Activated CD8-positive, alpha-beta memory T cell treated with anti-CD3 and anti-CD28 coated beads, Interleukin-2, amount 50 U/mL, for 48 hours (primary cell): ENCODE results near the gene IBSP.

Experiments
- DNase-seq: peaks from one replicate; pipeline ENCODE4 v3.0.0-alpha.2; 2020

Gene IBSP, protein sequence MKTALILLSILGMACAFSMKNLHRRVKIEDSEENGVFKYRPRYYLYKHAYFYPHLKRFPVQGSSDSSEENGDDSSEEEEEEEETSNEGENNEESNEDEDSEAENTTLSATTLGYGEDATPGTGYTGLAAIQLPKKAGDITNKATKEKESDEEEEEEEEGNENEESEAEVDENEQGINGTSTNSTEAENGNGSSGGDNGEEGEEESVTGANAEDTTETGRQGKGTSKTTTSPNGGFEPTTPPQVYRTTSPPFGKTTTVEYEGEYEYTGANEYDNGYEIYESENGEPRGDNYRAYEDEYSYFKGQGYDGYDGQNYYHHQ

DNA sequence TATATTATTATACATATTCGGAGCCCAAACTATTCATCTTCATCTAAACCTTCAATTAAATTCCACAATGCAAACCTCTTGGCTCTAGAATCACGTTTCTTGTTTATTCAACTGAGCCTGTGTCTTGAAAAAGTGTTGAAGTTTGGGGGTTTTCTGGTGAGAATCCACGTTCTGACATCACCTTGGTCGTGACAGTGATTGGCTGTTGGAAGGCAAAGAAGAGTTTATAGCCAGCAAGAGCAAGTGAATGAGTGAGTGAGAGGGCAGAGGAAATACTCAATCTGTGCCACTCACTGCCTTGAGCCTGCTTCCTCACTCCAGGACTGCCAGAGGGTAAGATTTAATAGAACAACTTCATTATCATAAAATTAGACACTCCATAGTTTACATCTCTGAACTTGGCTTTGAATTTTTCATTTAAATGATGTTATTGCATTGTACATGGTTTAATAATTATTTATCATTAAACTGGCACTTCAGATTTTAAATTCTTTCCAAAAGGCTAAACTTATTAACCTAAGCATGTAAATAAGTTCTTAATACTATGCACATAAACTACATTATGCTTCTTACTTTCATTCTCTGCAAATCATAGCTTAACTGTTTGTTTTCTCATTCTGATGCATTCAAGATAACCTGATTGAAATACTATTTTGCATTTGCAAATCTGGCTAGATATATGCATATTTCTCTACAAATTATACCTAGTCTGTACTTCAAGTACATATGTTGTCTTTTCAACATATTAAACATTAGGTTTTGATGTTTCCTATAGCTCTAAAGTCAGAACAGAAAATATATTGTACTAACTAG lies at the start of gene IBSP:
Gene IBSP, plus strand, starts transcription at position 254 of the 813 bp plus-strand sequence. CDS start 2,808 bp downstream, outside the sequence.
- no peak for DNase-seq

DNA sequence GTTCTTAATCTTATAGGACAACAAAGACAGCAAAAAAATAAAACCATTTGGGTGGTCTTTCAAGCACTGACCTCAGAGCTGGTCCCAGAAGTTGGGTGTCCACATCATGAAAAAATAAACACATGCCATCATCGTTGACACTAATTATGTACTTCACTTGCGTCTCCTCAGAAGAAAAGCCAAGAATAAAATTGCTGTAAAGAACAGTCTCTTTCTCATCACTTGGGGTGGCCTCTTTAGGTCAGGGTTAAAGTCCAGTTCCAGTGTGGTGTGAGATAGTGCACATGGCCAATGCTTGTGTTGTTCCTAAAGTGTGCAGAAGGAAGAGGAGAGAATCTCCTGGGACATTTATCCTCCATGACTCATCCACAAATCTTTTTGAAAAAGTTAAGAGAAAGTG lies 49.5 kb upstream of the IBSP start:
- no peak for DNase-seq

DNA sequence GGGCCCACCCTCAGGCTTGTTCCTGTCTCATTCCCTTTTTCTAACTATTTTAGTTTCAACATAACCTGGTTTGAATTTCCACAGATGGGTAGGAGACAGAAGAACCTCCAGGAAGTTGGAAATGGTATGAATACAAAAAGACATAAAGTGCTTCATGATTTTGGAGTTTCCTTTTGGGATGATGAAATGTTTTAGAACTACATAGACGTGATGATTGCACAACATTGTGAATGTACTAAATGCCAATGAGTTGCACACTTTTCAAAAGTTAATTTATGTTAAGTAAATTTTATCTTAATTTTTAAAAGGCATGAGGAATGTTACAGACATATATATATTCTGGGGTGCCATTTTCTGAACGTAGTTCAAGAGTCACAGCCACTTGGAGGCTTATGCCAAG lies 41.1 kb upstream of the IBSP start:
- DNase-seq = no peak

DNA sequence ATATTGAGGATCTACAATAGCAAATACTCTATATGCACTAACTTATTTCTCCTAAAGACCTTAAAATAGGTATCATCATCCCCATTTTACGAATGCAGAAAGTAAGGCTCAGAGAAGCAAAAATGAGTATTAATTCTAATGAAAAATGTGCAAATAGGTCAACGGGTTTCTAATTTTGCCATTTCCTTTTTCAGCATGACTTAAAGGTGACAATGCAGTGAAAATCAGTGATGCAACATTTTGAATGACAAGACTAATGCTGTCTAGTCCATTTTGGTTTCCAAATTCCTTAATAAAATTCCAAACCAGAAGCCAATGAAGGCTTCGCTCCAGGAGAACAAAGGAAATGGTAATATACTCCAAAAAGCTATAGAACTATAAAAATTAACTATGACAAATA lies 37.0 kb upstream of the IBSP start:
- DNase-seq = no peak

DNA sequence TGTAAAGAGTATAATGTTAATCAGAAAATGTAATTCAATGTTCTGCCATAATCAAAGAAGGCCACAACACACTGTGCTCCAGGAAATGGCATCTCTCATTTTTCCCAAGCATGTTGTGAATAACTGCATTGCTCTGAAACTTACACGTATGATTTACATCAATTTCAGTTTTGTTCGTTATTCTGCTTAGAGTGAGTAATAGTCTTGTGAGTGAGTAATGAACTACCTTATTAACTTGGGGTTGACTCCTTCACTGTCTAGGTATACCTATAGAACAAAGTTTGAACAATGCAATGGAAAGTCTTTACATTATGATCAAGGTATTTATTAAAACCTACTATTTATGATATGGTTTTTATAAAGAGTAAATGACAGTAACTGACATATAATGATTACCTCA lies 17.8 kb upstream of the IBSP start:
- no peak for DNase-seq

DNA sequence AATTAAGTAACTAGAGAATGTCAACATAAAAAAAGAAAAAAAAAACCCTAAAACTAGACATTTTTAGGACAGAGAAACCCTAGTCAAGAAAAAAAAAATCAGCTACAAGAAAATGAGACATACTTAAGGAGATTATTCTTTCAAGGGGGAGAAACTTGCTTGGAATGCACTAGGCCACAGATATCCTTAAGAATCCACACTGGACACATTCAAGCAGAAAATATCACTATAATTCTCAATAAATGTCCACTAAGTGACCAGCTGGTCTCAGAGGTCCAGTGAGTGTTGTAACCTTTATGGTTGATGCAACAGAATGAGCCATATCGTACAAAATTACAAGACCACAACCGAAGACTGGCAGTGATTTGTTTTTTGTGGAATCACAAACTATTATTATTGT lies 15.6 kb upstream of the IBSP start:
- no peak for DNase-seq

DNA sequence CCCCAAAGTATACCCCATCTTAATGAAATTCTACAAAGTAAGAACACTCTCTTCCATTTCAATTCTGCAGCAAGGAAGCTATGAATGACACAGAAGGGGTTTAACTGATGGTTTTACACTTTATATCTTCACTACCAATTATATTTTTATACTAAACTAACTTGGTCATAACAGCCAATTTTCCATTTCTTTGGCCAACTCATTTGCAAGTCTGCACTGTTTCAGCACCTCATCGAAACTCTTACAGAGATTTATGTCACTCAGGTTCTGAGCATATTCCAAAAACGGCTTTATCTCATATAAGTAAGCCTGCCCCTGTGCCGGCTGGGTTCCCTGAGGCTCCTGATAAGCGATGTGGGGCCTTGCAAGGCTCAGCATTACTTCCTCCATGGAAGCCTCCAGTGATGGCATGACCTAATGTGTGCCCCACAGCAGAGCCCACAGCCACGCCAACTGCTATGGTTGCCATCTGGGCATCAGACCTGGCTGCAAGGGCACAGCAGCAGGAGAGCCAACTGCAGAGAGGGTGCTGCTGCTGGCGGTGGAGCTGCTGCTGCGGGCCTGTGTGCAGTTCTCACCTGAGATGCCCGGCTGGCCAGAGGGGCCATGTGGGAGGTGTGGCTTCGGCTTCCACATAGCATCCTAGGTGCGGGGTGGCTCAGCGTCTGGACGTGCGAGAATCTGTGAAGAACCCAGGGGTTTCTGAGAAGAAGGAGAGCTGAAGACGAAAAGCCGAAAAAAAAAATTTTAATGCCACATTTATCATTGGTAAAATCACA lies 13.4 kb upstream of the IBSP start:
- DNase-seq = no peak

DNA sequence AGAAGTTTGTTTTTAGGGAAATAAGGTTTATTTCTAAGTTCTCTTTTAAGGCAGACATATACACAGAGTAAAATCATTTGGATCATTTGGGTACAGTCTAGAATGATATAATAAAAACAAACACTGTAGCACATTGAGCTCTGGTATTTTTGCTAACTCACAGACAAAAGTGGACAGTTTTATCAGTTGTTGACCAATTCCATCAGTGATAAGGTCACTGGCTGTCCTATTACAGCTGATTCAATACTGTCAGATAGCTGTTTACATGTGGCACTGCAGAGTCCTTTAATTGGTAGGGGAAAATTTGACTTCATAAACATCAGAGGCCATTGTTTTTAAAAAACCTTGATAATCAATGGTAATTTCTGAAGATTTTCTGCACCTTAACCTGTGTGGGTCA lies 3.5 kb downstream of the IBSP start:
- DNase-seq = no peak

DNA sequence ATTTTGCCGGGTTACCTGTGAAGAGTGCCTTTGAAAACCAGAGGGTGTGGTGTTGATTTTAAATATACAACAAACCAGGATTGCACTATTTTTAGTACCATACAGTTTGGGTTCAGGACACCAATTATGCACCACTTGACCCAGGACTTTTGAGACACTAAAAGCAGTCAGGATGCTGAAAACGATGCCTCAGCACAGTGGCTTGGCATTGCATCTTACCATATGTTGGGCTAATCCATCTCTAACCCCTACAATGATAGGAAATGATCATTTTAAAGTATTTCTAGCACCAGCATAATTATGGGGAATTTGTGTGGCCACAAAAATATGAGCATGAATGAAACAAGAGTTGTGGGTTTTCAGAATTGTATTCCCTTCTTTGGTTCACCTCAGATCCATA lies 4.1 kb downstream of the IBSP start:
- no peak for DNase-seq

DNA sequence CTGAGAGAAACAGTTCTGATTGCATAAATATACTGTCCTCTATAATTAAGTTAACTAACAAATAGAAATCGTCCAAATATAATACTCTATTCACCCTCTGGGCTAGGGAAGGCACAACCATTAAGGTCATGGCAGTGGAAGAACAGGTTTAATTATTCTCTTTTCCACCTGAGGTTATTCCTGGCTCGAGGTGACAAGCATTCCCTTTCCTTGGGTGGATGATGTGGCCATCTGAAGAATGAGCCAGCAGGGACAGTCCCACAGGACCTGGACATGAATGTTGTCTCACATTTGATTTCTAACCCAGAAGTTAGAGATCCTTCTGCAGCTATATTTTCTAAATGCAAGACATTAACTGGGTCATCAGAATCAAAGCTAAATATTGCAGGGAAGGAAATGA lies 5.5 kb downstream of the IBSP start:
- DNase-seq = no peak

DNA sequence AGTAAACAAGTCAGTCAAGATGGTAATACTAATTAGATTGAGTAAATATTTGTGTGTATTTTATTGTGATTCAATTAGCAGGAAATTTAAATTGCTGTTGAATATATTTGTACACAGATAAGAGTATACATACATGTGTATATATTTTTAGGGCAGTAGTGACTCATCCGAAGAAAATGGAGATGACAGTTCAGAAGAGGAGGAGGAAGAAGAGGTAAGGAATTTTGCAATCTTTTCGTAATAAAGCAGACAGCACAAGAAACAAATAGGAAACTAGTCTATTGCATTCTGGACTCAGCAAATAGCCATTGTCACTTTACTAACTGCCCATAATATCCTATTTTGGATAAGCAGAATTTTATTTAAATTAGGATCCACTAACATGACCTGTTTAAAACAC lies 6.6 kb downstream of the IBSP start:
- DNase-seq = no peak

DNA sequence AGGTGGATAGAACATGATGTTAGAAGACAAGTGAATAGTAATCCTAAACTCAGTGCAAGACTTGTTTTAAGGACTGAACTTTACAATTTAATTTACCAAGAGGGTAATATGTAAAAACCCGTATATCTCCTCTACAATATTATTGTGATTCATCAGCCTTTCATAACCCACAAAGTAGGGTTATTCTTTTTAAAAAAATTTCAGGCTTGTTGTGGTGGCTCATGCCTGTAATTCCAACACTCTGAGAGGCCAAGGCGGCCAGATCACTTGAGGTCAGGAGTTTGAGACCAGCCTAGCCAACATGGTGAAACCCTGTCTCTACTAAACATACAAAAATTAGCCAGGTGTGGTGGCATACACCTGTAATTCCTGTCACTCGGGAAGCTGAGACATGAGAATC lies 7.2 kb downstream of the IBSP start:
- DNase-seq = no peak

DNA sequence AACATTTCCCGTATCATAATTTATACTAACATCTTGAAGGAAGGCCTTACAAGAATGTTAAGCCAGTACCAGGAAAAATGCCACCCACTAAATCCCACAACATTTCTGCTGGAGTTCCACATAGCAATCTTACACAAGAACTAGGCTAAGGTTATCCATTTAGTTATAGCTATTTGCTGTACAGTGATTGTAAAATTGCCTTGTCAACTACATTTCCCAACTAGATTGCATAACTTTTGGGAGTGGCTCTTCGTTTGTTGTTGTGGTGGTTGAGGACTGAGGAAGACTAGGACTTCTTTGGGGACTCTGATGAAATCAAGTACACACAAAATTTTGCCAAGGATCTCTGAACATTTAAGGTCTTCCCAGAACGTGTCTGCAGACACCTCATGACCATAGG lies 8.0 kb downstream of the IBSP start:
- no peak for DNase-seq

DNA sequence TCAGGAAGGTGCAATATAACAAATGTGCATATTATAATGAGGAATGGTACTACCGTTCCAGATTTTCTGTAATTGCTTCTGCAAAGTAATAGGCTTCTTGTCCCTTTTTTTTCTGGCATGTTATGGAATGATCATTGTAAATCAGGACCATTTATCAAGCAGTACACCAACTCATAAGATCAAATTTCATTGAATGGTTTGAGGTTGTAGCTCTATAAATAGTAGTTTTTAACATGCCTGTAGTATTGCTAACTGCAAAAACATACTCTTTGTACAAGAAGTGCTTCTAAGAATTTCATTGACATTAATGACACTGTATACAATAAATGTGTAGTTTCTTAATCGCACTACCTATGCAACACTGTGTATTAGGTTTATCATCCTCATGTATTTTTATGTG lies 12.6 kb downstream of the IBSP start:
- DNase-seq = no peak

DNA sequence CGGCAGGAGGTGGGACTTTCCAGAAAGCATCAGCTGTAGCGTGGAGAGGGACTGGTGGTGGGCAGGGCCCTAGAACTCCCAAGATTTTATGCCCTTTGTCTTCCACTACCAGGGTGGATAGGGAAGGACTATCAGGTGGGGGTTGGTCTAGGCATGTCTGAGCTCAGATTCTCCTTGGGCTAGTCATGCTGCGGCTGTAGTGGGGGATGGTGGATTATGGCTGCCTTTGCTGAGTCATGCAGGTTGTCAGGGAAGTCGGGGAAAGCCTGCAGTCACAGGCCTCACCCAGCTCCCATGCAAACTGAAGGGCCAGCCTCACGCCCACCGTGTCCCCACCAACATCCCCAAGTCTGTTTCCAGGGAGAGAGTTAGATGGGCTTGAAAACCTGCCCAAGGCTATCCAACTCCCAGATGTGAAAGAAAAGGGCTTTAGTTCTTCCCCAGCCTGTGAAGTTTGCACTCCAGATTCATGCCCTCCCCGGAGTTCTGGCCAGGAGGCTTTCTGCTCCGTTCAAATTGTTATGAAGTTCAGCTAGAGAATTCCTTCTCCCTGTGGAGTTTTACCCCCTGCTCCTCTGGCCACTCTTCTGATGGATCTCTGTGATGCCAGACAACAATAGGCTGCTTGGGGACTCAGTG lies 20.0 kb downstream of the IBSP start:
- no peak for DNase-seq

DNA sequence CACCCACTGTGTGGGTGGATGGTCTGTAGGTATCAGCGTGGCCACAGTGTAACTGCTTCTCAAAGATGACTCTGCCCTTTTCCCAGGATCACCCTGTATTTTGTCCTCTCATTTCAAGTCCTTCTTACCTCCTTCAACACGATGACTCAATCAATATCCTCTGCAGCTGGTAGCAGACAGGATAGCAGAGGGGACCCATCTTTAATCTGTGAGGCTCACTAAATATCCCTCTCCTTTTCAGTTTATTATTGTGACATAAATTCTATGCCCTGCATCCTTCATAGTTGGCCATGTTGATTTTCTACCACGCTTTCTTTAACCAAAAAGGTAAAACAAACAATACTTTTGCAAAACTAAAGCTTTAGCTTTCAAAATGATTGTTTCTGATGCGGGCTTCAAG lies 23.8 kb downstream of the IBSP start:
- no peak for DNase-seq

DNA sequence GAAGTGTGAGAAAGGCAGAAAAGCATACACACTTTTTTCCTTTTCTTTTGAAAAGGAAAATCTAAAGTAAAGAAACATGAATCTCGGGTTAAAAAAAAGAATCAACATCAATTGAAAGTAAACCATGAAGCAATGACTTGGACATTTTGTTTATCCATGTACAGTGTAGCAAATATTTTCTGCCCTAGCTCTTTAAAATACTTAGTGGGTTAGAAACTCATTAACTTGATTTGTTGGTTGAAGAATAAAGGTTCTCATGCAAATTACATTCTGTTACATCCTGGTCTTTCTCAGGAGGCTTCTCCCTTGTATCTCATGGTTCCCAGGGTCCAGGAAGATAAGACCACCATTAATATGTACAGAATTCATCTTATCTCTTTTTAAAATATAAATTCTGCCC lies 24.4 kb downstream of the IBSP start:
- no peak for DNase-seq

DNA sequence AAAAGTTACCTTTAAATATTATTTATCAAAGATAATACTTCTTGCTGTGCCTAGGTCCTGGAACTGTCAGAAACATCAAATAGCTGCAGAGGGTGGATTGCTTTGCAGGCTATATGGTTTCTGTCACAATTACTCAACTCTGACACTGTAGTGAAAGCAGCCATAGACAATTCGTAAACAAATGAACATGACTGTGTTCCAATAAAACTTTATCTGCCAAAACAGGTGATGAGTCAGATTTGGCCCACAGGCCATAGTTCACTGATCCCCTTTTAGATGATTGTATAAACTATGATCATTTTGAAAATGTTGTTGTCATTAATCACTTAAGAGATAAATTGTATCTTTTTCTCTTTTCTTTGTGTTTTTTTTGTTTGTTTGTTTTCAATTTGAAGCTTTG lies 25.0 kb downstream of the IBSP start:
- no peak for DNase-seq

DNA sequence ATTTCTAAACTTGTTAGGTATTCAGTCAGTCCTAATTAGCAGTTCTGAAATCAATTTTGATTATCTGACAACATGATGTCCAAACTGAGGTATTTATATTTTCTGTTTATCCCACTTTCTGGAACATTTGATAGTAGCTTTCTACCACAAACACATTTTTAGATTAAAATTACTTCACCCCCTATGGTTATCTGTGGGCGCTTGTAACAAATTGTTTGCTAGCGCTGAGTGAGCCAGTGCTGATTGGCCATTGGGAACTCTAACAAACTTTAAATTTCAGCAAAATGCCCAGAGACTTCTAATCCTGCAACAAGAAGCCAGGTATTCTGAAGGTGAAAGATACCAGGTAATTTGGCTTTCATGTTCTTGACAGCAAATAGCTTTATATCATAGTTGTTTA lies 33.3 kb downstream of the IBSP start, which contains the start of gene MEPE:
Gene MEPE, plus strand, starts transcription at position 301 of the 400 bp plus-strand sequence. CDS start 1,746 bp downstream, outside the sequence.
- DNase-seq = no peak

DNA sequence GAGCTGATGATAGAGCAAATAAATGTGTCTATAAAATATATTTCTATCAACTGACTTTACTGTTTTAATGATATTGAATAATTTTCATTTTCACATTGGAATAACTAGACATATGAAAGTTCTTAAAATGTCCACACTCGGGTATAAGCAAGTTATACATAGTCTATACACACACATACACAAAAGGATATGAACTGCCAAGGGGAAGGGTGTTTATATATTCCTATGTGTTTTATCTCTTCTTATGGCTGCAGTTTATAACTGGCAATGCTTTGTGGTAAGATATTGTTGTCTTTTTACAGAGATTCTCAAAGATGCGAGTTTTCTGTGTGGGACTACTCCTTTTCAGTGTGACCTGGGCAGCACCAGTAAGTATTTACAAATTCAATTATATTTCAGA lies 35.0 kb downstream of the IBSP start:
- no peak for DNase-seq

DNA sequence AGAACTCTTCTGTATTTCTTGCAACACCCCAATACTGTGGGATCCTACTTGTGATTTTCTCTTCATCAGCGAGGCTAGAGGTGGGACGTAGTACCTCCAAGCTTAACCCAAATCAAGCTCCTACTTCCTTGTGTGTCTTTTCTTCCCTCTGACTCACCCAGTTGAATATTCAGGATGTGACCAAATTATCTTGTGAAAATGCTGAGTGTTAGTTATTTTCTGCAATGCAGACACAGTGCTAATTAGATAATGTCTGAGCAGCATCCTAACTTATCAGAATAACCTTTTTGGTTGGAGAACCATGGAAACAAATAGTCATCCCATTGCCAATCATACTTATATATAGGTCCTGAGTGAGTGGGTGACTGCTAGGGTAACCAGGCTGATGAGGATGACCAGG lies 35.8 kb downstream of the IBSP start:
- no peak for DNase-seq

DNA sequence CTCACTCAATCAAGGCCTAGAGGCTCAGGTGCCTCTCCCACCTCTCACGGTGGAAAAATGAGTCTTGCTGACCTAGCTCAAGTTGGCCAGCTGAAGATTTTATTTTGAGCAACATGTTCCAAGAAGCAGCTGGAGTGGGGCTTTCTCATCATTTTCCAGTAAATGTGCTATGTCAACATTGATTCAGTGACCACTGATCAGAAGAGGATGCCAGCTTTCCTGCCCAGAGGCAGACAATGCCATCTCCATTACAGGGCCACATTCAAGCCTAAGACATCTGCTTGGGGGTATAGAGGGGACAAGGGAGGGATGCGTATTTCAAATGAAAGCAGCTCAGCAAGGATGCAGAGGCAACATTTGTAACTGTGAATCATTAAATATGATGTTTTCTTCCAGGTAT lies 36.4 kb downstream of the IBSP start:
- DNase-seq = no peak

DNA sequence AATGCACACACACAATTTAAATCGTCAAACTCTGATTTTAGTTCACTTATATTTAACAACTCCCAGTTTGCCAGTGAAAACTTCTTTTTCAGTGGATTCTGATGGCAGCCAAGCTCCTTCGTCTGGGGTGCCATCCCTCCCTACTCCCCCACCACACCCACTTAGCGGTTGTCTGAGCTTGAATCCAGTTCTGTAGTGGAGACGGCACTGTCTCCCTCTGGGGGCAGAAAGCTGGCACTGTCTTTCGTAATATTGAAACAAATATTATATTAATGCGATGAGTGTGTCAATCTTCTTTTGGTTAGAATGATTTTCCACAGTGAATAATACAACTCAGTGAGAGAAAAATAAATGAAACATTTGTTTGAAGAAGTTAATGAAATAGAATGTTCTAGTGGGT lies 38.9 kb downstream of the IBSP start:
- DNase-seq = no peak
